Endothelial cell of umbilical vein (primary cell): ENCODE measurements around the gene ECPAS.

Experiments
- MYC ChIP-seq: IDR thresholded peaks from one replicate; pipeline ENCODE4 v1.6.1; 2011; ENCODE audit warnings: mild to moderate bottlenecking, low read depth, low read length
- POLR2A ChIP-seq: IDR thresholded peaks from 2 replicates; pipeline ENCODE4 v1.6.1; 2012; ENCODE audit warnings: low read depth, mild to moderate bottlenecking, control low read depth, low read length
- POLR2AphosphoS5 ChIP-seq: IDR thresholded peaks from 2 replicates; pipeline ENCODE4 v1.6.1; 2012; ENCODE audit warnings: low read depth, mild to moderate bottlenecking, control low read depth, low read length, moderate library complexity; ENCODE audit not compliant: insufficient read depth
- TF ChIP-seq, protein P1 (sequence below), 2 donors: IDR thresholded peaks; 1 replicate in 1 of 2; 2 replicates in 1 of 2; pipeline ENCODE4 v1.5.1; 2011; ENCODE audit warnings: low read length in 2 of 2, mild to moderate bottlenecking in 2 of 2, moderate library complexity in 2 of 2, control low read depth in 1 of 2, inconsistent platforms in 1 of 2, low read depth in 1 of 2; ENCODE audit not compliant: insufficient read depth in 1 of 2; ENCODE audit errors: extremely low read depth in 1 of 2
- TF ChIP-seq, protein P2 (sequence below): IDR thresholded peaks from 2 replicates; pipeline ENCODE4 v1.6.1; 2011; ENCODE audit not compliant: insufficient read depth, insufficient read length

DNA sequence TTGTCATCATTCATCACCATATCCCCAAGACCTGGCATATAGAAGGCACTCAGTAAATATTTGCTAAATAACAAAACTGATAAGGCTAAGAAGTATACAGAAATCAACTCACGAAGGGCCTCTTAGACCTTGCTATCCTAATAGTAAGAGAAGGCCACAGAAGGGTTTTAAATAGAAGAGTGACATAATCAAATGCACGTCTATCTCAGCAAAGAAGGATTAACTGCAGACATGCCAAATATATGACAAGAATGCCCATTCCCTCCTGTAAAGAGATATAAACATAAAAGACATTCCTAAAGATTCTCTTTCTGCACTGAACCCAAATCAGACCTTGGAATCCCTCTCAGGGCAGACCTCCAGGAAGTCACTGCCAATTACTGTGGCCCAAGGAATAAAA, 34.1 kb downstream of the ECPAS start:
- TF ChIP-seq POLR2A (no peak), POLR2AphosphoS5 (no peak), MYC (no peak)
- TF ChIP-seq, protein P1, sequence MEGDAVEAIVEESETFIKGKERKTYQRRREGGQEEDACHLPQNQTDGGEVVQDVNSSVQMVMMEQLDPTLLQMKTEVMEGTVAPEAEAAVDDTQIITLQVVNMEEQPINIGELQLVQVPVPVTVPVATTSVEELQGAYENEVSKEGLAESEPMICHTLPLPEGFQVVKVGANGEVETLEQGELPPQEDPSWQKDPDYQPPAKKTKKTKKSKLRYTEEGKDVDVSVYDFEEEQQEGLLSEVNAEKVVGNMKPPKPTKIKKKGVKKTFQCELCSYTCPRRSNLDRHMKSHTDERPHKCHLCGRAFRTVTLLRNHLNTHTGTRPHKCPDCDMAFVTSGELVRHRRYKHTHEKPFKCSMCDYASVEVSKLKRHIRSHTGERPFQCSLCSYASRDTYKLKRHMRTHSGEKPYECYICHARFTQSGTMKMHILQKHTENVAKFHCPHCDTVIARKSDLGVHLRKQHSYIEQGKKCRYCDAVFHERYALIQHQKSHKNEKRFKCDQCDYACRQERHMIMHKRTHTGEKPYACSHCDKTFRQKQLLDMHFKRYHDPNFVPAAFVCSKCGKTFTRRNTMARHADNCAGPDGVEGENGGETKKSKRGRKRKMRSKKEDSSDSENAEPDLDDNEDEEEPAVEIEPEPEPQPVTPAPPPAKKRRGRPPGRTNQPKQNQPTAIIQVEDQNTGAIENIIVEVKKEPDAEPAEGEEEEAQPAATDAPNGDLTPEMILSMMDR (IDR thresholded peaks at IDR 0.05; ENCODE audit: extremely low read depth in 1 of 2, insufficient read depth in 1 of 2, low read depth in 1 of 2, low read length in 2 of 2): no peak
- TF ChIP-seq, protein P2, sequence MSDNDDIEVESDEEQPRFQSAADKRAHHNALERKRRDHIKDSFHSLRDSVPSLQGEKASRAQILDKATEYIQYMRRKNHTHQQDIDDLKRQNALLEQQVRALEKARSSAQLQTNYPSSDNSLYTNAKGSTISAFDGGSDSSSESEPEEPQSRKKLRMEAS: no peak
